GM12891 (cell line): ENCODE data around the gene TECTA.

Experiments used
- PAX5 ChIP-seq: IDR thresholded peaks from 2 replicates; pipeline ENCODE4 v1.6.1; 2011; ENCODE audit warnings: low read length, moderate library complexity, mild to moderate bottlenecking; ENCODE audit not compliant: insufficient read depth, severe bottlenecking
- POLR2A ChIP-seq: IDR thresholded peaks from 2 replicates; pipeline ENCODE4 v1.6.1; 2011; ENCODE audit warnings: low read depth, low read length, control low read depth
- POLR2AphosphoS5 ChIP-seq: IDR thresholded peaks from 2 replicates; pipeline ENCODE4 v1.6.1; 2011; ENCODE audit warnings: low read depth, low read length, control low read depth
- POU2F2 ChIP-seq: IDR thresholded peaks from 2 replicates; pipeline ENCODE4 v1.6.1; 2011; ENCODE audit warnings: low read depth, mild to moderate bottlenecking, control low read depth, low read length, moderate library complexity
- SPI1 ChIP-seq: IDR thresholded peaks from 2 replicates; pipeline ENCODE4 v1.6.1; 2011; ENCODE audit warnings: low read depth, low read length, control low read depth
- TAF1 ChIP-seq: IDR thresholded peaks from 2 replicates; pipeline ENCODE4 v1.6.1; 2011; ENCODE audit warnings: low read depth, low read length, control low read depth

DNA sequence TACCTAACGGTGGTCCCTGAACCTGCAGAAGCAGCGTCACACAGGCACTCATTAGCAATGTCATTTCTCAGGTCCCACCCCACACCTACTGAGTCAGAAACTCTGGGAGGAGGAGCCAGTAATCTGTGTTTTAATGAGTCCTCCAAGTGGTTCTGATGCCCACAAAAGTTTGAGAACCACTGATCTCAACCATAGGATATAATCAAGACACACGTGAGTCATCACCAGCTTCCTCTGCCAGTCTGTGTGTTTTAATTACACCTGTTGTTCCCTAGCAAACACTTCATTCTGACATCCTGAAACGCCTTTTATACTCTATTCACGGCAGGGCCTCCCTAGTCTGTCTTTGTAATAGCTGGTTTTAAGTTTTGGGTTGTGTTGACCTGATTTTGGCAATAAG, 5.8 kb downstream of the TECTA start:
- TF ChIP-seq PAX5 (no peak), SPI1 (no peak), POLR2A (no peak), TAF1 (no peak), POLR2AphosphoS5 (no peak), POU2F2 (no peak)
